Right lobe of liver (tissue), 6 donors: Measurements from ENCODE around the gene TENM3. TPM values are rescaled to one million over a fixed set of nuclear protein-coding genes. Genes with fewer than 3 reads are reported as not detected.

ENCODE experiments used
- ATAC-seq, 4 donors: fragments of 200-7000 bp; cut with Tn5 transposase; one replicate each; pipeline ENCODE4 v1.9.1; 2020; ENCODE audit warnings: mild to moderate bottlenecking in 4 of 4, moderate library complexity in 4 of 4
- DNase-seq, 3 donors: peaks; one replicate each; pipeline ENCODE4 v3.0.0-alpha.2; 2020
- H3K27ac ChIP-seq, 3 donors: fragments of 200-600 bp; one replicate each; pipeline ENCODE4 v1.8.0; 2022
- H3K27me3 ChIP-seq, 2 donors: fragments of 200-600 bp; one replicate each; pipeline ENCODE4 v1.8.0; 2022
- H3K36me3 ChIP-seq, 4 donors: fragments of 200-600 bp; sonication (generic) in 1 of 4; one replicate each; pipeline versions ENCODE4 v1.5.1 to v1.8.0; 2017 to 2022; ENCODE audit warnings: control low read depth in 1 of 4
- H3K4me1 ChIP-seq, 4 donors: fragments of 200-600 bp; sonication (generic) in 1 of 4; one replicate each; pipeline versions ENCODE4 v1.5.1 to v1.8.0; 2017 to 2022; ENCODE audit warnings: control low read depth in 1 of 4
- H3K4me3 ChIP-seq, 3 donors: fragments of 200-600 bp; one replicate each; pipeline ENCODE4 v1.8.0; 2022
- H3K9me3 ChIP-seq, 4 donors: fragments of 200-600 bp; sonication (generic) in 1 of 4; one replicate each; pipeline versions ENCODE4 v1.5.1 to v1.8.0; 2017 to 2022; ENCODE audit warnings: control low read depth in 1 of 4
- CTCF ChIP-seq, 4 donors: fragments of 200-600 bp in 3 of 4; fragments of 450-650 bp in 1 of 4; IDR thresholded peaks; one replicate each; pipeline versions ENCODE4 v1.5.1 to v1.8.0; 2016 to 2022; ENCODE audit warnings: antibody characterized with exemption in 4 of 4, mild to moderate bottlenecking in 2 of 4
- POLR2A ChIP-seq: fragments of 450-650 bp; IDR thresholded peaks from one replicate; pipeline ENCODE4 v1.6.1; 2017; ENCODE audit warnings: antibody characterized with exemption, mild to moderate bottlenecking
- WGBS: methylation state at CpG from one replicate; pipeline ENCODE4 v1.1.6; 2018; ENCODE audit warnings: low coverage, low lambda C conversion rate; ENCODE audit not compliant: insufficient coverage; ENCODE audit errors: missing lambda C conversion rate; 5-methylcytosine and 5-hydroxymethylcytosine counted together
- intact Hi-C, 2 donors: fragments of 100-400 bp; cut with DNase I; formaldehyde crosslinking; loops; one replicate each; pipeline versions ENCODE4 v1.11.2 to v1.14.1; 2022
- total RNA-seq, 6 experiments: library from RNA; depleted of rRNA in 2 of 6; stranded (reverse); fragments of >200 nt in 2 of 6; fragmentation: NEBNext Ultra II Directional in 3 of 6; extraction: Animal tissue kit (Norgen Biotek cat#: 25700) in 3 of 6; gene quantifications; one replicate each; pipeline versions ENCODE4 v1.1.0 to v1.2.4, GENCODE V29; 2016 to 2023
- donor health status: DM: no; HTN: yes; CAD: no.
- donor health status: DM: no; HTN: no; CAD: no.
- donor health status: DM: no; HTN: no; CAD: no.
- donor health status: DM: no; HTN: yes; CAD: no.
- donor health status: DM: no; HTN: yes; CAD: no.

TENM3 gene
- total RNA-seq, 6 experiments from 2014 or later: 0.06 to 3.0 (median 1.1) TPM

GRCh38 chr4:182420189-182420588 lies 177.0 kb downstream of the TENM3 start:
- ATAC-seq (no peak), DNase-seq (no peak)
- H3K27ac ChIP-seq: no peak overlapping the region
- no peaks in the 10 kb centered on the region for H3K27me3 ChIP-seq
- no peaks in the 10 kb centered on the region for H3K36me3 ChIP-seq
- WGBS: 66% methylated on average over 7 of the region's 7 CpGs
- intact Hi-C loops: no loop called here
- no peak overlapping the region for H3K4me3 ChIP-seq
- H3K4me1 ChIP-seq: no peaks in the 10 kb centered on the region
- no peaks in the 10 kb centered on the region for H3K9me3 ChIP-seq
- TF ChIP-seq POLR2A (no peak), CTCF (IDR thresholded peaks at IDR 0.05) (no peak)

GRCh38 chr4:182421753-182422152 lies 178.6 kb downstream of the TENM3 start:
- no peak for TF ChIP-seq POLR2A
- no peak for TF ChIP-seq CTCF (IDR thresholded peaks at IDR 0.05)
- H3K4me1 ChIP-seq: no peaks in the 10 kb centered on the region
- no peak for DNase-seq
- no peaks in the 10 kb centered on the region for H3K27me3 ChIP-seq
- no peaks in the 10 kb centered on the region for H3K9me3 ChIP-seq
- H3K27ac ChIP-seq: no peak overlapping the region
- H3K36me3 ChIP-seq: no peaks in the 10 kb centered on the region
- no peak for ATAC-seq
- 68% methylated on average over 2 of the region's 5 CpGs for WGBS
- intact Hi-C loops: no loop called here
- H3K4me3 ChIP-seq: no peak overlapping the region

GRCh38 chr4:182425302-182425701 lies 182.1 kb downstream of the TENM3 start:
- DNase-seq: no peak
- Histone ChIP-seq H3K27ac (no peak overlapping the region), H3K4me3 (no peak overlapping the region), H3K36me3 (no peaks in the 10 kb centered on the region), H3K9me3 (no peaks in the 10 kb centered on the region), H3K4me1 (no peaks in the 10 kb centered on the region), H3K27me3 (no peaks in the 10 kb centered on the region)
- WGBS: 81% methylated on average over 2 of the region's 2 CpGs
- no peak for ATAC-seq
- intact Hi-C loops: no loop called here
- TF ChIP-seq POLR2A (no peak), CTCF (IDR thresholded peaks at IDR 0.05) (no peak)

GRCh38 chr4:182426901-182427300 lies 183.7 kb downstream of the TENM3 start:
- intact Hi-C loops: no loop called here
- Histone ChIP-seq H3K27ac (no peak overlapping the region), H3K9me3 (no peaks in the 10 kb centered on the region), H3K36me3 (no peaks in the 10 kb centered on the region), H3K4me3 (no peak overlapping the region), H3K27me3 (no peaks in the 10 kb centered on the region), H3K4me1 (no peaks in the 10 kb centered on the region)
- no peak for ATAC-seq
- no peak for DNase-seq
- TF ChIP-seq POLR2A (no peak), CTCF (IDR thresholded peaks at IDR 0.05) (no peak)
- 22% methylated on average over 1 of the region's 1 CpG for WGBS

GRCh38 chr4:182427554-182427953 lies 184.4 kb downstream of the TENM3 start:
- no peak for ATAC-seq
- no peak for TF ChIP-seq POLR2A
- no peak for TF ChIP-seq CTCF (IDR thresholded peaks at IDR 0.05)

More at GRCh38 chr4:182427554-182427953, 184.4 kb downstream of the TENM3 start:
- Histone ChIP-seq H3K27me3 (no peaks in the 10 kb centered on the region), H3K4me3 (no peak overlapping the region), H3K9me3 (no peaks in the 10 kb centered on the region), H3K36me3 (no peaks in the 10 kb centered on the region), H3K4me1 (no peaks in the 10 kb centered on the region), H3K27ac (no peak overlapping the region)
- intact Hi-C loops: no loop called here
- no peak for DNase-seq
- WGBS: 78% methylated on average over 2 of the region's 2 CpGs
